PFSK-1 (cell line): ENCODE results near the gene SSR4.

Experiments
- FOXP2 ChIP-seq: optimal IDR thresholded peaks from 2 replicates; pipeline ENCODE3; 2011; ENCODE audit warnings: borderline replicate concordance, control low read depth, inconsistent platforms; ENCODE audit not compliant: insufficient read depth; ENCODE audit errors: extremely low read length, extremely low read depth
- POLR2AphosphoS5 ChIP-seq: IDR thresholded peaks from 2 replicates; pipeline ENCODE4 v1.6.1; 2012; ENCODE audit warnings: low read depth, mild to moderate bottlenecking, control low read depth, low read length, moderate library complexity
- REST ChIP-seq, 2 experiments: IDR thresholded peaks; 2 replicates each; pipeline versions ENCODE4 v1.6.1 to v1.8.0; 2011 to 2012; ENCODE audit warnings: low read depth in 2 of 2, low read length in 2 of 2, control low read depth in 1 of 2, inconsistent platforms in 1 of 2, mild to moderate bottlenecking in 1 of 2, moderate library complexity in 1 of 2; ENCODE audit not compliant: insufficient read depth in 1 of 2
- SIN3A ChIP-seq: IDR thresholded peaks from 2 replicates; pipeline ENCODE4 v1.6.1; 2012; ENCODE audit warnings: mild to moderate bottlenecking, low read length, moderate library complexity, borderline replicate concordance; ENCODE audit not compliant: insufficient read depth
- TAF1 ChIP-seq: IDR thresholded peaks from 2 replicates; pipeline ENCODE4 v1.6.1; 2012; ENCODE audit warnings: low read length, control low read depth, borderline replicate concordance; ENCODE audit not compliant: insufficient read depth

SSR4 gene

GRCh38 chrX:153821066-153821465 lies 26.6 kb downstream of the SSR4 start:
- TF ChIP-seq FOXP2 (no peak), POLR2AphosphoS5 (no peak), SIN3A (no peak), TAF1 (no peak), REST (IDR thresholded peaks at IDR 0.05; ENCODE audit: insufficient read depth in 1 of 2, low read depth in 2 of 2, low read length in 2 of 2) (no peak)

- no peak for TF ChIP-seq REST (IDR thresholded peaks at IDR 0.05; ENCODE audit: insufficient read depth in 1 of 2, low read depth in 2 of 2, low read length in 2 of 2)
- no peak for TF ChIP-seq TAF1
Measured at GRCh38 chrX:153824348-153824747, 29.9 kb downstream of the SSR4 start.

- TF ChIP-seq POLR2AphosphoS5 = no peak
Measured at GRCh38 chrX:153825042-153825441, 30.6 kb downstream of the SSR4 start.

- TF ChIP-seq SIN3A (no peak), POLR2AphosphoS5 (no peak), REST (IDR thresholded peaks at IDR 0.05; ENCODE audit: insufficient read depth in 1 of 2, low read depth in 2 of 2, low read length in 2 of 2) (no peak), FOXP2 (no peak), TAF1 (no peak)
Measured at GRCh38 chrX:153827016-153827415, 32.5 kb downstream of the SSR4 start.

GRCh38 chrX:153827903-153828302 lies 33.4 kb downstream of the SSR4 start:
- TF ChIP-seq POLR2AphosphoS5 (no peak), REST (IDR thresholded peaks at IDR 0.05; ENCODE audit: insufficient read depth in 1 of 2, low read depth in 2 of 2, low read length in 2 of 2) (no peak), FOXP2 (no peak)

- no peak for TF ChIP-seq SIN3A
- no peak for TF ChIP-seq FOXP2
- no peak for TF ChIP-seq POLR2AphosphoS5
- TF ChIP-seq TAF1 = no peak
- no peak for TF ChIP-seq REST (IDR thresholded peaks at IDR 0.05; ENCODE audit: insufficient read depth in 1 of 2, low read depth in 2 of 2, low read length in 2 of 2)
Measured at GRCh38 chrX:153828308-153828707, 33.8 kb downstream of the SSR4 start.
